ENCODE results near the gene BRSK2. TPM values are rescaled to one million over a fixed set of nuclear protein-coding genes. Genes with fewer than 3 reads are reported as not detected.
"Not testable (repeated sequence)": the region's sequence is repeated elsewhere in the genome, so short reads cannot be mapped to it uniquely, and the experiment has no call there.

Gene BRSK2
- 59.9 and 72.5 TPM in 2 replicates for total RNA-seq
- long read RNA-seq = 0 reads

DNA sequence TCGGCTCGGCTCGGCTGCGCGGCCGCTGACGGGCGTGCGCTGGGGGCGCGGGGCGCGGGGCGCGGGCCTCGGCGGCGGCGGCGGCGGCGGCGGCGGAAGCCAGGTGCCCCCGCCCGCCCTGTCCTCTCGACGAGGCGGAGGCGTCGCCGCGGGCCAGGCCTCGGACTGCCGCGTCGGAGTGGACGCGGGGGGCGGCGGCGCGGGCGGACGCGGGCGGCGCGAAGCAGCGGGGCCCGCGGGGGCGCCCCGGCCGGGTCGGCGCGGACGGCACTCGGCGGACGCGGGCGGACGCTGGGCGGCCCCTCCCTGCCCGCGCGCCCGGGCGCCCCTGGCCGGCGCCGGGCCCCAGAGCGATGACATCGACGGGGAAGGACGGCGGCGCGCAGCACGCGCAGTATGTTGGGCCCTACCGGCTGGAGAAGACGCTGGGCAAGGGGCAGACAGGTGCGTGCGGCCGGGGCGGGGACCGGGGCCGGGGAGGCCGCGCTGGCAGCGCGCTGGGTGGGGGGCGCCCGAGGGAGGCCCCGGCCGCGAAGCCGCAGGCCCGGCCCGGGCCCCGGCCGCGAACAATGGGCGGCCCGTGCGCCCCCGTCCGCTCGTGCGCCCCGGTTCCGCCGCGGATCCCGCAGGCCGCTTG is at the start of gene BRSK2:
Gene BRSK2 (plus strand): TSS at position 3 of the 637 bp plus-strand sequence. CDS start 351 bp downstream, at position 354.
- Mint-ChIP-seq H3K9me3 (peaks cover 2% of the 10 kb centered on the region), H3K36me3 (ENCODE audit: low read depth) (peaks cover 7% of the 10 kb centered on the region), H3K4me3 (peak within 1 kb of the TSS; percentile 93), H3K4me1 (peaks cover 22% of the 10 kb centered on the region), H3K27ac (ENCODE audit: unreplicated experiment) (no peak within 1 kb of the TSS), H3K27me3 (ENCODE audit: low read depth) (peaks cover 10% of the 10 kb centered on the region)
- no peak for DNase-seq (ENCODE audit: low read depth, low spot score)
- TF ChIP-seq, protein P1, sequence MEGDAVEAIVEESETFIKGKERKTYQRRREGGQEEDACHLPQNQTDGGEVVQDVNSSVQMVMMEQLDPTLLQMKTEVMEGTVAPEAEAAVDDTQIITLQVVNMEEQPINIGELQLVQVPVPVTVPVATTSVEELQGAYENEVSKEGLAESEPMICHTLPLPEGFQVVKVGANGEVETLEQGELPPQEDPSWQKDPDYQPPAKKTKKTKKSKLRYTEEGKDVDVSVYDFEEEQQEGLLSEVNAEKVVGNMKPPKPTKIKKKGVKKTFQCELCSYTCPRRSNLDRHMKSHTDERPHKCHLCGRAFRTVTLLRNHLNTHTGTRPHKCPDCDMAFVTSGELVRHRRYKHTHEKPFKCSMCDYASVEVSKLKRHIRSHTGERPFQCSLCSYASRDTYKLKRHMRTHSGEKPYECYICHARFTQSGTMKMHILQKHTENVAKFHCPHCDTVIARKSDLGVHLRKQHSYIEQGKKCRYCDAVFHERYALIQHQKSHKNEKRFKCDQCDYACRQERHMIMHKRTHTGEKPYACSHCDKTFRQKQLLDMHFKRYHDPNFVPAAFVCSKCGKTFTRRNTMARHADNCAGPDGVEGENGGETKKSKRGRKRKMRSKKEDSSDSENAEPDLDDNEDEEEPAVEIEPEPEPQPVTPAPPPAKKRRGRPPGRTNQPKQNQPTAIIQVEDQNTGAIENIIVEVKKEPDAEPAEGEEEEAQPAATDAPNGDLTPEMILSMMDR (conservative IDR thresholded peaks at IDR 0.05) = no peak

DNA sequence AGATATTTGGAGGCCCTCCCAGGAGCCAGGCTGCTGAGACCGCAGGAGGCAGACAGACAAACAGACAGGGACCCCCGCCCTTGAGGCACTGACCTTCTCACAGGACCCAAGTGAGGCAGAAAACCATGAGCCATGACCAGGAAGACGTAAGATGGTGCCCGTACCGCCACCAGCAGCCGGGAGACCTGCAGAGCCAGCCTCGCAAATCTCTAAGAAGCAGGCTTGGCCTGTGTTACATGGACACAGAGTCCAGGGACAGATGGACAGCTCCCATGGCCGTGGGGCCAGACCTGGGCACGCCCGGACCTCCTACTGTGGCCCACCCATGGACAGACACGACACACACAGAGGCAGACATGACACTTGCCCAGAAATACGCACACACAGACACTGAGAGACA is 49.6 kb upstream of the BRSK2 start:
- H3K36me3 Mint-ChIP-seq (ENCODE audit: low read depth) = peaks cover 3% of the 10 kb centered on the region
- TF ChIP-seq, protein P1 (conservative IDR thresholded peaks at IDR 0.05) = no peak
- H3K27ac Mint-ChIP-seq (ENCODE audit: unreplicated experiment) = no peak overlapping the region
- no peak overlapping the region for H3K4me3 Mint-ChIP-seq
- peaks cover 3% of the 10 kb centered on the region for H3K9me3 Mint-ChIP-seq
- H3K27me3 Mint-ChIP-seq (ENCODE audit: low read depth) = peaks cover 24% of the 10 kb centered on the region
- DNase-seq (ENCODE audit: low read depth, low spot score) = no peak
- peaks cover 13% of the 10 kb centered on the region for H3K4me1 Mint-ChIP-seq

DNA sequence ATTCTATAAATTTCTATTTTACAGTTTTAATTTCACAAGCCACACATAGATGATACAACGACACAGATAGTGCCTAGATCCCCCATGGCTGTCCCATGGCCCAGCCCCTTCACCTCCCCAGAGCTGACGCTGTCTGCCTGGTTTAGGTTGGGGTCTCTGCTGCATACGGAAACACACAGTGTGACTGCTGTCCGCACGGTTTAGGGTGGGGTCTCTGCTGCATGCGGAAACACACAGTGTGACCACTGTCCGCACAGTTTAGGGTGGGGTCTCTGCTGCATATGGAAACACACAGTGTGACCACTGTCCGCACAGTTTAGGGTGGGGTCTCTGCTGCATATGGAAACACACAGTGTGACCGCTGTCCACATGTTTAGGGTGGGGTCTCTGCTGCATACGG is 48.5 kb upstream of the BRSK2 start:
- H3K27me3 Mint-ChIP-seq (ENCODE audit: low read depth) = peaks cover 23% of the 10 kb centered on the region
- H3K4me1 Mint-ChIP-seq; H3K27ac Mint-ChIP-seq (ENCODE audit: unreplicated experiment); H3K36me3 Mint-ChIP-seq (ENCODE audit: low read depth); DNase-seq (ENCODE audit: low read depth, low spot score); H3K9me3 Mint-ChIP-seq; H3K4me3 Mint-ChIP-seq: not testable (repeated sequence)

DNA sequence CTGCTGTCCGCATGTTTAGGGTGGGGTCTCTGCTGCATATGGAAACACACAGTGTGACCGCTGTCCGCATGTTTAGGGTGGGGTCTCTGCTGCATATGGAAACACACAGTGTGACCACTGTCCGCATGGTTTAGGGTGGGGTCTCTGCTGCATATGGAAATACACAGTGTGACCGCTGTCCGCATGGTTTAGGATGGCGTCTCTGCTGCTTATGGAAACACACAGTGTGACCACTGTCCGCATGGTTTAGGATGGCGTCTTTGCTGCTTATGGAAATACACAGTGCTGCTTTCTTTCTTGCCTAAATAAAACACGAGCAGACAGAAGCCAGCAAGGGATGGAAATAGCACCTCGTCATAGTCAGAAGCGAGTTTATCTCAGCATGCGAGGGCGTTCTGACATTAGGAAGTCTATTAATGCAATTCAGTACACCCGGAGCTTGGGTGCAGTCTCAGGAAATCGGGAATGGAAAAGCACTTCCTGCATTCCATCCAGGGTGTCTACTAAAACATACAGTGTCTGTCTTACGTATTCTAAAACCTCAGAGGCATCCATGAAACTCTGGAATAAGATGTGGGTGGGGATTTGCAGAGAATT is 47.7 kb upstream of the BRSK2 start:
- DNase-seq (ENCODE audit: low read depth, low spot score) = no peak
- TF ChIP-seq, protein P1 (conservative IDR thresholded peaks at IDR 0.05) = no peak
- Mint-ChIP-seq H3K9me3 (peaks cover 3% of the 10 kb centered on the region), H3K4me1 (peaks cover 4% of the 10 kb centered on the region), H3K4me3 (no peak overlapping the region), H3K27me3 (ENCODE audit: low read depth) (peaks cover 21% of the 10 kb centered on the region), H3K36me3 (ENCODE audit: low read depth) (peaks cover 3% of the 10 kb centered on the region), H3K27ac (ENCODE audit: unreplicated experiment) (no peak overlapping the region)

DNA sequence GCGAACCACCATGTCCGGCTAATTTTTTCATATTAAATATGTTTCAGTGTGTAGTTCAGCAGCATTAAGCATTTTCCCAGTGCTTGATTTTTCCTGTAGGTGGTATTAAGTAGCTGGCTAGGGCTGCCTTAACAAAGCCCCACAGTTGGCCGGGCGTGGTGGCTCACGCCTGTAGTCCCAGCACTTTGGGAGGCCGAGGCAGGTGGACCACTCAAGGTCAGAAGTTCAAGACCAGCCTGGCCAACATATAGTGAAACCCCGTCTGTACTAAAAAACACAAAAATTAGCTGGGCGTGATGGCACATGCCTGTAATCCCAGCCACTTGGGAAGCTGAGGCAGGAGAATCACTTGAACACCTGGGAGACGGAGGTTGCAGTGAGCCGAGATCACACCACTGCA is 46.8 kb upstream of the BRSK2 start:
- TF ChIP-seq, protein P1 (conservative IDR thresholded peaks at IDR 0.05) = no peak
- no peak overlapping the region for H3K27ac Mint-ChIP-seq (ENCODE audit: unreplicated experiment)
- peaks cover 3% of the 10 kb centered on the region for H3K9me3 Mint-ChIP-seq
- H3K4me3 Mint-ChIP-seq = no peak overlapping the region
- H3K36me3 Mint-ChIP-seq (ENCODE audit: low read depth) = peaks cover 3% of the 10 kb centered on the region
- peaks cover 21% of the 10 kb centered on the region for H3K27me3 Mint-ChIP-seq (ENCODE audit: low read depth)
- no peak for DNase-seq (ENCODE audit: low read depth, low spot score)
- peaks cover under 1% of the 10 kb centered on the region for H3K4me1 Mint-ChIP-seq

DNA sequence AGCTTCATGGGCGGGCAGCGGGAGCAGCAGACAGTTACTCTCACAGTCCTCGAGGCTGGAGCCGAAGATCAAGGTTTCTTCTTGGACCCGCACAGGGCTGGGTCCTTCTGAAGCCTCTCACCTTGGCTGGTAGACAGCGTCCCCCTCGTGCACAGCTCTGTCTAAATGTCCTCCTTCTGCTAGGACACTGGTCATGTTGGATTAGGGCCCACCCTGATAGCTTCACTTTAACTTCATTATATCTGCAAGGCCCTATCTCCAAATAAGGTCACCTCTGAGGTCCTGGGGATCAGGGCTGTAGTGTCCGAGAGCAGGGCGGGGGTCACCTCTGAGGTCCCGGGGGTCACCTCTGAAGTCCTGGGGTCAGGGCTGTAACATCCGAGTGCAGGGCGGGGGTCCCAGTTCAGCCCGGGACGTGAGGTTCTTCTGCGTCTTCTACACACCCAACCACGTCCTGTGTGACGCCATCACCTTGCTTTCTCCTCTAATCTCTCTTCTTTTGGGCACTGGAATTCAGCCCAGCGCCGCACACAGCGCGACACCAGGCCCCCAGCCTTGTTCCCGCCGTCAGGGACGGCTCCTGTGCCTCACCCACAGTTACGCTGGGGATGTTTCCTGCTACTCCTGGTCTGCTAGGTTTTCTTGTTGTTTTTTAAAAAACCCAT is 46.2 kb upstream of the BRSK2 start:
- DNase-seq (ENCODE audit: low read depth, low spot score) = no peak
- TF ChIP-seq, protein P1 (conservative IDR thresholded peaks at IDR 0.05) = no peak
- no peaks in the 10 kb centered on the region for H3K36me3 Mint-ChIP-seq (ENCODE audit: low read depth)
- H3K4me3 Mint-ChIP-seq = no peak overlapping the region
- H3K27me3 Mint-ChIP-seq (ENCODE audit: low read depth) = peaks cover 22% of the 10 kb centered on the region
- H3K4me1 Mint-ChIP-seq = peaks cover 6% of the 10 kb centered on the region
- H3K9me3 Mint-ChIP-seq = no peaks in the 10 kb centered on the region
- no peak overlapping the region for H3K27ac Mint-ChIP-seq (ENCODE audit: unreplicated experiment)
